Fibroblast of mammary gland (primary cell): ENCODE data around the gene SLC39A1.

ENCODE experiments used
- DNase-seq: peaks from one replicate; pipeline ENCODE4 v3.0.0-alpha.2; 2010; ENCODE audit warnings: low read depth
- H3K4me3 ChIP-seq: 2 replicates; pipeline ENCODE4 v1.5.1; 2011; ENCODE audit warnings: low read depth, mild to moderate bottlenecking, low read length, moderate library complexity; ENCODE audit not compliant: control insufficient read depth
- TF ChIP-seq, protein P1 (sequence below): conservative IDR thresholded peaks from 2 replicates; pipeline ENCODE4 v1.5.1; 2011; ENCODE audit warnings: low read depth, low read length, inconsistent platforms; ENCODE audit not compliant: control insufficient read depth, insufficient read depth

The SLC39A1 gene

GRCh38 chr1:153946622-153947241, 16.6 kb downstream of the SLC39A1 start, which contains the start of gene DENND4B:
Gene DENND4B (minus strand): TSS chr1:153946718. CDS start chr1:153944374, 2,344 bp downstream.
- TF ChIP-seq, protein P1, sequence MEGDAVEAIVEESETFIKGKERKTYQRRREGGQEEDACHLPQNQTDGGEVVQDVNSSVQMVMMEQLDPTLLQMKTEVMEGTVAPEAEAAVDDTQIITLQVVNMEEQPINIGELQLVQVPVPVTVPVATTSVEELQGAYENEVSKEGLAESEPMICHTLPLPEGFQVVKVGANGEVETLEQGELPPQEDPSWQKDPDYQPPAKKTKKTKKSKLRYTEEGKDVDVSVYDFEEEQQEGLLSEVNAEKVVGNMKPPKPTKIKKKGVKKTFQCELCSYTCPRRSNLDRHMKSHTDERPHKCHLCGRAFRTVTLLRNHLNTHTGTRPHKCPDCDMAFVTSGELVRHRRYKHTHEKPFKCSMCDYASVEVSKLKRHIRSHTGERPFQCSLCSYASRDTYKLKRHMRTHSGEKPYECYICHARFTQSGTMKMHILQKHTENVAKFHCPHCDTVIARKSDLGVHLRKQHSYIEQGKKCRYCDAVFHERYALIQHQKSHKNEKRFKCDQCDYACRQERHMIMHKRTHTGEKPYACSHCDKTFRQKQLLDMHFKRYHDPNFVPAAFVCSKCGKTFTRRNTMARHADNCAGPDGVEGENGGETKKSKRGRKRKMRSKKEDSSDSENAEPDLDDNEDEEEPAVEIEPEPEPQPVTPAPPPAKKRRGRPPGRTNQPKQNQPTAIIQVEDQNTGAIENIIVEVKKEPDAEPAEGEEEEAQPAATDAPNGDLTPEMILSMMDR = peak; percentile 60
- peak; percentile 70 for DNase-seq
- H3K4me3 ChIP-seq = peak within 1 kb of the TSS; percentile 65

- peak overlapping the region; percentile 65 for H3K4me3 ChIP-seq
- DNase-seq = peak; percentile 69
- TF ChIP-seq, protein P1 = no peak
Measured at GRCh38 chr1:153945795-153946621, 17.3 kb downstream of the SLC39A1 start.

DNA sequence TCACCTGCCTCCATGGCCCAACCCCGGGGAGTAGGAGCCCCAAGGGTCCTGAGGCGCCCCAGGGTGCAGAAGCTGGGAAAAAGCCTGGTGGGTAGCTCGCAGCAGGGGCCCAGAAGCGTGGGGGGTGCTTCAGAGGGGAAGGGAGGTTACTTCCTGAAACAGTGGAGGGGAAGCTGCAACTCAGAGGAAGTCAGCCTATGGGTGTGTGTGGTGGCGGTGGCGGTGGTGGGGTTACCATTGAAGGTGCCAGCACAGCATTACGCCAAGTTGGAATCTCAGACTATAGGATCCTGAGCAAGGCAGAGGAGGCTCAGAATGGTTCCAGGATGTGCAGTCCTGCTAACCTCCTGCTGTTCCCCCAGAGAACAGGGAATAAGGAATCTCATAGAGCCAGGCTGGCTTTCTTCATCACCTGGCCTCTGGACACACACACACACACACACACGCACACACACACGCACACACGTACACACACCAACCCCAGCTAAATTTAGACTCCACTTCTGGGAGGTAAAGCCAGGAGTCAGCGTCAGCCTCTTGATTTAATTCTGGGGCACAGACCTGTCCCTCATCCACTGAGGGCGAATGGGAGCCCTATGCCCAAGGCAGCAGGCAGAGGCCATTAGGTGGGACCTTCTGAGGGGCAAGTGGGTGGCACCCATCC, 18.1 kb downstream of the SLC39A1 start:
- peak overlapping the region; percentile 65 for H3K4me3 ChIP-seq
- peak; percentile 45 for DNase-seq

DNA sequence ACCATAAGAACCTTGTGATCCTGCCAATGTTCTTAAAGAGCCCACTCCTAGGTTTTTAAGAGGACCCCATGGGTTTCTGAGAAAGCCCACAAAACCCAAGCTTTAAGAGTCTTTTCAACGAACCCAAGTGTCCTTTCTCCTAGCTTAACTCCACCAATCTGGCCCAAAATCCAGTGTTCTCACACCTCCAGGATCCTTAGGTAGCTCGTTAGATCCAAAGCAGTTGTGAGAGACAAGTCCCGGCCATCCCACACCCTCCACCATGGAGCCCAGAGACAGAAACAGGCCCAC, 18.6 kb downstream of the SLC39A1 start:
- H3K4me3 ChIP-seq = no peak overlapping the region
- TF ChIP-seq, protein P1 = no peak
- no peak for DNase-seq

More for the DNA sequence above, 18.1 kb downstream of the SLC39A1 start:
- TF ChIP-seq, protein P1 = no peak

GRCh38 chr1:153944005-153944826, 19.1 kb downstream of the SLC39A1 start:
- DNase-seq = no peak
- TF ChIP-seq, protein P1 = no peak
- no peak overlapping the region for H3K4me3 ChIP-seq
